WTC11 (cell line): ENCODE results near the gene WSB1.

Experiments
- CTCF ChIP-seq: fragments of 200-600 bp; IDR thresholded peaks from 2 replicates; pipeline ENCODE4 v1.8.0; 2022; ENCODE audit warnings: antibody characterized with exemption
- E2F1 ChIP-seq: sonication (generic); formaldehyde crosslinking; IDR thresholded peaks from 2 replicates; pipeline ENCODE4 v1.8.0; 2022; ENCODE audit warnings: mild to moderate bottlenecking, missing genetic modification reagents
- ESRRA ChIP-seq: sonication (generic); formaldehyde crosslinking; IDR thresholded peaks from 2 replicates; pipeline ENCODE4 v1.8.1; 2022; ENCODE audit warnings: mild to moderate bottlenecking, missing genetic modification reagents, borderline replicate concordance
- IRF2 ChIP-seq: sonication (generic); formaldehyde crosslinking; IDR thresholded peaks from 2 replicates; pipeline ENCODE4 v1.8.0; 2022; ENCODE audit warnings: low read depth, missing genetic modification reagents, borderline replicate concordance
- MAX ChIP-seq: sonication (generic); formaldehyde crosslinking; IDR thresholded peaks from 2 replicates; pipeline ENCODE4 v1.8.0; 2022; ENCODE audit warnings: mild to moderate bottlenecking, missing genetic modification reagents
- MYBL2 ChIP-seq: sonication (generic); formaldehyde crosslinking; IDR thresholded peaks from 2 replicates; pipeline ENCODE4 v1.8.1; 2023; ENCODE audit warnings: mild to moderate bottlenecking, moderate library complexity, missing genetic modification reagents
- NFYB ChIP-seq: sonication (generic); formaldehyde crosslinking; conservative IDR thresholded peaks from 2 replicates; pipeline ENCODE4 v1.8.0; 2022; ENCODE audit warnings: low read depth, missing genetic modification reagents
- USF2 ChIP-seq: sonication (generic); formaldehyde crosslinking; IDR thresholded peaks from 2 replicates; pipeline ENCODE4 v1.8.1; 2023; ENCODE audit warnings: mild to moderate bottlenecking, missing genetic modification reagents, moderate library complexity
- ZNF423 ChIP-seq: fragments of 250-450 bp; sonication (Bioruptor Pico); IDR thresholded peaks from 2 replicates; pipeline ENCODE4 v2.1.2; 2022; ENCODE audit warnings: mild to moderate bottlenecking, moderate library complexity
- ZNF532 ChIP-seq: fragments of 250-450 bp; sonication (Bioruptor Pico); IDR thresholded peaks from 2 replicates; pipeline ENCODE4 v1.9.0; 2021; ENCODE audit warnings: mild to moderate bottlenecking, borderline replicate concordance

GRCh38 chr17:27281438-27281837, 12.5 kb upstream of the WSB1 start:
- no peak for TF ChIP-seq CTCF
- TF ChIP-seq USF2, result no peak
- no peak for TF ChIP-seq ESRRA (CRISPR knock-in tag)
- TF ChIP-seq ZNF532 (CRISPR knock-in tag), result no peak
- TF ChIP-seq ZNF423 (CRISPR knock-in tag), result no peak
- no peak for TF ChIP-seq MAX
- no peak for TF ChIP-seq MYBL2 (CRISPR knock-in tag)
- no peak for TF ChIP-seq IRF2 (CRISPR knock-in tag)
- no peak for TF ChIP-seq E2F1 (CRISPR knock-in tag)
- TF ChIP-seq NFYB (CRISPR knock-in tag), result no peak
